GM12801 (cell line): ENCODE measurements around the gene PDCD2L.

Experiments used
- CTCF ChIP-seq: IDR thresholded peaks from one replicate; pipeline ENCODE4 v1.5.1; 2011; ENCODE audit warnings: control low read depth; ENCODE audit not compliant: insufficient read length; ENCODE audit errors: extremely low read depth

The PDCD2L gene

DNA sequence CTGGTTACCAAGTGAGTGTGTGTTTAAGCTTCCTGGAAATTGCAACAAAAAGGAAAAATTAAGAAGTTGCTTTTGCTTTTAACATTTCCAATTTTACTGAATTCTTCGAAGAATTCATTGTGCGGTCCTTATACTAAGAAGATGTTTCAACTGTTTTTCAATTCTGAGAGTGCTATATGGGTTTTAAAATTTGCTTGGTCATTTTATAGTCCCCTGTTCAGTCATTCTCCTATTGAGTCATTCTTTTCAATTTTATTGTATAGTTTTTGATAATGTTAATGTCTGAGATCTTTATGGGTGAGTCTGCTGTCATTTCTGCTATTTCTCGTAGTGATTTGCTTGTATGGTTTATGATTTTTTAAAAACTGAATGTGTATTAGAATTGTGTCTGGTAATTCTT is 50.5 kb downstream of the PDCD2L start:
- TF ChIP-seq CTCF = no peak

- no peak for TF ChIP-seq CTCF
Observed at GRCh38 chr19:34457446-34457845, 53.2 kb downstream of the PDCD2L start.

GRCh38 chr19:34458677-34459076 is 54.5 kb downstream of the PDCD2L start:
- TF ChIP-seq CTCF = no peak

DNA sequence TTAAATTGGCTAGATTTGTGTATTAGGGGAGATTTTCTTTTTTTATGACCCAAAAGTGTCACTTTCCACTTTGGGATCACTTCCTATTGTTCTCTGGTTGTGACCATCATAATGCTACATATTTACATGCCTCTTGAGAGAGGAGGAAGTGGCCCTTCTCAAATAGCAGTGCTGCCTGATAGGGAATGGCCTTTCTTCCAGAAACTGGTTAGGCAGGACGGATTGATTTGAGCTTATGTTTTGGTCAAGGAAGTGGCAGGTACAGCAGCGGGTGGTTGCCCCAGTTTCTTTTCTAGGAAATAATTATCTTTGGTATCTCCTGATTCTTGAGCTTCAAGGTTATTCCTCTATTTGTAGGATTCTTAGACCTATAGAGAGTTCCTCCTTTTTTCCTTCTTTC is 55.4 kb downstream of the PDCD2L start:
- TF ChIP-seq CTCF = no peak

DNA sequence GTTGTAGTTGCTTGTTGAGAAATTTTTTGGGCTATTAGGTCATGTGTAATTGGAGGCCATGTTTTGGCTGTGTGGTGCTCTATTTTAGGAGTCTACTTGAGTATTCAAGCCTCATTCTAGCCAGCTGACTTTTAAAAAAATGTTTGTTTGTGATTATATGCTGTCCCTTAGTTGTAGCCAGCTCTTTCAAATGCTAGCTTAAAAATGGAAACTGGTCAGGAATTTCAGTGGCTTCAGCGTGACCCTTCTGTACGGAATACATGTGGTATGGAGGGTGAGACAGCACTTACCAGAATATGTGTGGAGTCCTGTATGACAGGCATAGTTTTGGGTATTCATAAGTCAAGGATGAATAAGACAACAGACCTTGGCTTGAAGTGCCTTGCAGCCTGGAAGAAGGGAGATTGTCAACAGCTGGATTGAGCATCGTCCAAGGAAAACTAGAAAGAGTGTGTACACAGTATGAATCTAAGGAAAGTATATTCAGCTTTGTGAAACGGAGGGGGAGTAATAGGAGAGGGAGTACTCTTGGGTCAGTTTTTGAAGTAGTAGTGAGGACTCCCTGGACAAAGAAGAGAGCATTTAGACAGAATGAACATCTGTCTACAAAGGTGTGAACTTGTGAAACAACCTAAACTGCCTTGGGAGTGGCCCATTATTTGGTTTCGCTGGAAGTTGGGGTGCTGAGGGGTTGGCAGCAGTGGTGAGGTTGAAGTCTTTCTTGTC is 57.3 kb downstream of the PDCD2L start:
- TF ChIP-seq CTCF = no peak

GRCh38 chr19:34468409-34468808 is 64.2 kb downstream of the PDCD2L start:
- no peak for TF ChIP-seq CTCF

- TF ChIP-seq CTCF = no peak
Observed at GRCh38 chr19:34471906-34472700, 67.9 kb downstream of the PDCD2L start.
